GM18517 (cell line): Measurements from ENCODE around the gene ST3GAL2.
A peak's percentile ranks its signal among the peaks of the same experiment; 100 is the strongest.

Source experiments
- ATAC-seq: cut with Tn5 transposase; IDR thresholded peaks from one replicate; pipeline ENCODE4 v1.9.1; 2021; ENCODE audit warnings: mild to moderate bottlenecking, moderate library complexity; ENCODE audit not compliant: unreplicated experiment

ST3GAL2 gene

GRCh38 chr16:70438585-70438968, 323 bp downstream of the ST3GAL2 start:
- no peak for ATAC-seq

GRCh38 chr16:70437582-70438557, 1.0 kb downstream of the ST3GAL2 start:
- no peak for ATAC-seq

- no peak for ATAC-seq
Measured at GRCh38 chr16:70437017-70437581, 1.8 kb downstream of the ST3GAL2 start.

- no peak for ATAC-seq
Measured at GRCh38 chr16:70434484-70435260, 4.2 kb downstream of the ST3GAL2 start.

- ATAC-seq, result no peak
Measured at GRCh38 chr16:70433458-70434103, 5.3 kb downstream of the ST3GAL2 start.

GRCh38 chr16:70432723-70433457, 6.0 kb downstream of the ST3GAL2 start:
- no peak for ATAC-seq

GRCh38 chr16:70432356-70432722, 6.6 kb downstream of the ST3GAL2 start:
- ATAC-seq, result no peak

GRCh38 chr16:70430667-70431536, 8.0 kb downstream of the ST3GAL2 start:
- peak; percentile 53 for ATAC-seq

- peak; percentile 8 for ATAC-seq
Measured at GRCh38 chr16:70429888-70430666, 8.8 kb downstream of the ST3GAL2 start.

- no peak for ATAC-seq
Measured at GRCh38 chr16:70428178-70428998, 10.5 kb downstream of the ST3GAL2 start.

GRCh38 chr16:70427786-70428177, 11.1 kb downstream of the ST3GAL2 start:
- no peak for ATAC-seq

GRCh38 chr16:70422543-70422942, 16.4 kb downstream of the ST3GAL2 start:
- no peak for ATAC-seq

- ATAC-seq, result no peak
Measured at GRCh38 chr16:70421473-70422311, 17.2 kb downstream of the ST3GAL2 start.

- no peak for ATAC-seq
Measured at GRCh38 chr16:70421014-70421413, 17.9 kb downstream of the ST3GAL2 start.

GRCh38 chr16:70419384-70420327, 19.2 kb downstream of the ST3GAL2 start:
- no peak for ATAC-seq

GRCh38 chr16:70418993-70419318, 19.9 kb downstream of the ST3GAL2 start:
- ATAC-seq, result no peak
